ENCODE measurements around the gene TNFRSF9. TPM values are rescaled to one million over a fixed set of nuclear protein-coding genes. Genes with fewer than 3 reads are reported as not detected.

Gene TNFRSF9
- total RNA-seq, 1 experiment from 2014 or later = 0.23 TPM

DNA sequence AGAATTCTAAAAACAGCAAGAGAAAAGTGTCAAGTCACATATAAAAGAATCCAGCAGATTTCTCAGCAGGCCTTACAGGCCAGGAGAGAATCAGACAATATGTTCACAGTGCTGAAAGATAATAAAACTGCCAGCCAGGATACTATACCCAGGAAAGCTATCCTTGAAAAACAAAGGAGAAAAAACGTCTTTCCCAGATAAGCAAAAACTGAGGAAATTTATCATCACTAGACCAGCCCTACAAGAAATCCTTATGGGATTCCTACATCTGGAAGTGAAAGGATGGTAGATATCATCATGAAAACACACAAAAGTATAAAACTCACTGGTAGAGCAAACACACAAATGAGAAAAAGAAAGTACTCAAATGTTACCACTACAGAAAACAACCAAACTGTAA, 62.6 kb downstream of the TNFRSF9 start:
- no TSS peak for BruUV-seq (replicated peaks)
- in situ Hi-C loops (cut with HindIII; ENCODE audit: low pct_unique_long_range_greater_than_20kb, low sequenced_read_pairs) = no loop called here
- Histone ChIP-seq H3K4me3 (ENCODE audit: low read depth in 2 of 2, low read length in 2 of 2) (no peak overlapping the region), H3K4me1 (ENCODE audit: control insufficient read depth, insufficient read depth, low read length) (no peaks in the 10 kb centered on the region), H3K27ac (ENCODE audit: low read length) (no peak overlapping the region), H3K27me3 (ENCODE audit: control insufficient read depth, insufficient read depth, low read length) (no peaks in the 10 kb centered on the region), H3K36me3 (ENCODE audit: control insufficient read depth, insufficient read depth, low read length) (no peaks in the 10 kb centered on the region), H3K9me3 (ENCODE audit: control insufficient read depth, insufficient read depth, low read depth, low read length) (0 out of 2 replicates have a peak, but pooled peaks cover 3% of the 10 kb centered on the region)
- no peak for DNase-seq (ENCODE audit: low read depth, low spot score)
- intact Hi-C loops (cut with micrococcal nuclease; ENCODE audit: unreplicated experiment) = no loop called here
- TF ChIP-seq SIN3A (IDR thresholded peaks at IDR 0.05; ENCODE audit: borderline replicate concordance, insufficient read depth, low read depth, low read length) = no peak
- TF ChIP-seq TCF7L2 (IDR thresholded peaks at IDR 0.05; ENCODE audit: low read depth, low read length) = no peak
- no peak for TF ChIP-seq POLR2AphosphoS5 (IDR thresholded peaks at IDR 0.05; ENCODE audit: low read depth, low read length)
- TF ChIP-seq, protein P1, sequence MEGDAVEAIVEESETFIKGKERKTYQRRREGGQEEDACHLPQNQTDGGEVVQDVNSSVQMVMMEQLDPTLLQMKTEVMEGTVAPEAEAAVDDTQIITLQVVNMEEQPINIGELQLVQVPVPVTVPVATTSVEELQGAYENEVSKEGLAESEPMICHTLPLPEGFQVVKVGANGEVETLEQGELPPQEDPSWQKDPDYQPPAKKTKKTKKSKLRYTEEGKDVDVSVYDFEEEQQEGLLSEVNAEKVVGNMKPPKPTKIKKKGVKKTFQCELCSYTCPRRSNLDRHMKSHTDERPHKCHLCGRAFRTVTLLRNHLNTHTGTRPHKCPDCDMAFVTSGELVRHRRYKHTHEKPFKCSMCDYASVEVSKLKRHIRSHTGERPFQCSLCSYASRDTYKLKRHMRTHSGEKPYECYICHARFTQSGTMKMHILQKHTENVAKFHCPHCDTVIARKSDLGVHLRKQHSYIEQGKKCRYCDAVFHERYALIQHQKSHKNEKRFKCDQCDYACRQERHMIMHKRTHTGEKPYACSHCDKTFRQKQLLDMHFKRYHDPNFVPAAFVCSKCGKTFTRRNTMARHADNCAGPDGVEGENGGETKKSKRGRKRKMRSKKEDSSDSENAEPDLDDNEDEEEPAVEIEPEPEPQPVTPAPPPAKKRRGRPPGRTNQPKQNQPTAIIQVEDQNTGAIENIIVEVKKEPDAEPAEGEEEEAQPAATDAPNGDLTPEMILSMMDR (IDR thresholded peaks at IDR 0.05) = no peak
- TF ChIP-seq, protein P2, sequence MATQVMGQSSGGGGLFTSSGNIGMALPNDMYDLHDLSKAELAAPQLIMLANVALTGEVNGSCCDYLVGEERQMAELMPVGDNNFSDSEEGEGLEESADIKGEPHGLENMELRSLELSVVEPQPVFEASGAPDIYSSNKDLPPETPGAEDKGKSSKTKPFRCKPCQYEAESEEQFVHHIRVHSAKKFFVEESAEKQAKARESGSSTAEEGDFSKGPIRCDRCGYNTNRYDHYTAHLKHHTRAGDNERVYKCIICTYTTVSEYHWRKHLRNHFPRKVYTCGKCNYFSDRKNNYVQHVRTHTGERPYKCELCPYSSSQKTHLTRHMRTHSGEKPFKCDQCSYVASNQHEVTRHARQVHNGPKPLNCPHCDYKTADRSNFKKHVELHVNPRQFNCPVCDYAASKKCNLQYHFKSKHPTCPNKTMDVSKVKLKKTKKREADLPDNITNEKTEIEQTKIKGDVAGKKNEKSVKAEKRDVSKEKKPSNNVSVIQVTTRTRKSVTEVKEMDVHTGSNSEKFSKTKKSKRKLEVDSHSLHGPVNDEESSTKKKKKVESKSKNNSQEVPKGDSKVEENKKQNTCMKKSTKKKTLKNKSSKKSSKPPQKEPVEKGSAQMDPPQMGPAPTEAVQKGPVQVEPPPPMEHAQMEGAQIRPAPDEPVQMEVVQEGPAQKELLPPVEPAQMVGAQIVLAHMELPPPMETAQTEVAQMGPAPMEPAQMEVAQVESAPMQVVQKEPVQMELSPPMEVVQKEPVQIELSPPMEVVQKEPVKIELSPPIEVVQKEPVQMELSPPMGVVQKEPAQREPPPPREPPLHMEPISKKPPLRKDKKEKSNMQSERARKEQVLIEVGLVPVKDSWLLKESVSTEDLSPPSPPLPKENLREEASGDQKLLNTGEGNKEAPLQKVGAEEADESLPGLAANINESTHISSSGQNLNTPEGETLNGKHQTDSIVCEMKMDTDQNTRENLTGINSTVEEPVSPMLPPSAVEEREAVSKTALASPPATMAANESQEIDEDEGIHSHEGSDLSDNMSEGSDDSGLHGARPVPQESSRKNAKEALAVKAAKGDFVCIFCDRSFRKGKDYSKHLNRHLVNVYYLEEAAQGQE (IDR thresholded peaks at IDR 0.05; ENCODE audit: insufficient read depth in 1 of 2, low read depth in 2 of 2, low read length in 1 of 2) = no peak
- CTCF ChIA-PET = interaction anchor here (0.5 kb wide), 1 partner anchor 34 kb away, joined by 3 read pairs; no protein-coding TSS in a partner anchor
- POLR2A ChIA-PET = no interaction called here
- no peak for ATAC-seq

DNA sequence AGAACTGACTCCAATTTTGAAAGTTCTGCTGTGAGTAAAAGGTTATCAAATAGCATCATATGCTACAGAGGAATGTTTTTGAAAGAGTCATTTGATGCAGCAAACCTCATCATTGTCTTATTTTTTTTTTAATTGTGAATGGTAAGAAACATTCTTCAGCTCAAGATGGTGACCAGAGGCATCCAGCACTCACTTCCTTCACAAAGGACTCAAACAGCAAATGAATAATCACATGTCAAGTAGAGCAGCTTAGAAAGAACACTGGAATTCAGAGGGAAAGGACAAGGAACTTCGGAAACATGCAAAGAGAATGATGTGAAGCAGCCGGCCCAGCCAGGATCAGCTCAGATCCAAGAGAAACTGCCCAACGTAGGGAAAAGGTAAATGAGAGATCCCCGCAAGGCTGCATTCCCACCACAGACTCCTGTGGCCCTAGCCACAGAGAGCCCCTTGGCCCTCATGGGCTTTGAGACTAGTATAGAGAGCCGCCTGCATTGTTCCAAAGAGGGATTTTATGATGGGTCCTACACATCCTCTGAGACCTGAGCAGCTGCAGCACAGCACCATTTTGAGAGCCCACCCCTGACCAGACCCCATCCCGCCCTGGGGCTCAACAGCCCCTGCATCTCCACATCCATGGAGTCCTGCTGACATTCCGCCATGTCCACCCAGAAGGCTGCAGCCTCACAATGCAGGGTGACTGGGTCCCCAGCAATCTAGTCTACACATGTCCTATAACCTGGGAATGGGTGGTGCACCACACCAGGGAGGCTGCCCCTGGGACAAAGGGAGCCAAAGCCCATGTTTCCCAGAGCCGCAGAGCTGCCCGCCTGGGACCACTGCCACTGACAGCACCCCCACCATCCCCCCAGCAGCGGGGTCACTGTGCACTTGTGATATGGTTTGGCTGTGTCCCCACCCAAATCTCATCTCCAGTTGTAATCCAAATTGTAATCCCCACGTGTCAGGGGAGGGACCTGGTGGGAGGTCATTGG, 66.5 kb downstream of the TNFRSF9 start:
- in situ Hi-C loops (cut with HindIII; ENCODE audit: low pct_unique_long_range_greater_than_20kb, low sequenced_read_pairs) (no loop called here), intact Hi-C loops (cut with micrococcal nuclease; ENCODE audit: unreplicated experiment) (no loop called here)
- DNase-seq (ENCODE audit: low read depth, low spot score) (no peak), ATAC-seq (no peak)
- Histone ChIP-seq H3K36me3 (ENCODE audit: control insufficient read depth, insufficient read depth, low read length) (no peaks in the 10 kb centered on the region), H3K9me3 (ENCODE audit: control insufficient read depth, insufficient read depth, low read depth, low read length) (0 out of 2 replicates have a peak, but pooled peaks cover 3% of the 10 kb centered on the region), H3K4me1 (ENCODE audit: control insufficient read depth, insufficient read depth, low read length) (no peaks in the 10 kb centered on the region), H3K4me3 (ENCODE audit: low read depth in 2 of 2, low read length in 2 of 2) (no peak overlapping the region), H3K27ac (ENCODE audit: low read length) (no peak overlapping the region), H3K27me3 (ENCODE audit: control insufficient read depth, insufficient read depth, low read length) (no peaks in the 10 kb centered on the region)
- BruUV-seq (replicated peaks) = no TSS peak
- CTCF ChIA-PET = no interaction called here
- POLR2A ChIA-PET = no interaction called here
- TF ChIP-seq POLR2AphosphoS5 (IDR thresholded peaks at IDR 0.05; ENCODE audit: low read depth, low read length) (no peak), TCF7L2 (IDR thresholded peaks at IDR 0.05; ENCODE audit: low read depth, low read length) (no peak), SIN3A (IDR thresholded peaks at IDR 0.05; ENCODE audit: borderline replicate concordance, insufficient read depth, low read depth, low read length) (no peak)
- TF ChIP-seq, protein P2 (IDR thresholded peaks at IDR 0.05; ENCODE audit: insufficient read depth in 1 of 2, low read depth in 2 of 2, low read length in 1 of 2) = no peak
- TF ChIP-seq, protein P1 (IDR thresholded peaks at IDR 0.05) = no peak

All from Panc1 (cell line).